GM19324 (cell line): Measurements from ENCODE around the gene B4GALNT2.
A peak's percentile ranks its signal among the peaks of the same experiment; 100 is the strongest.
"Not testable (repeated sequence)": the region's sequence is repeated elsewhere in the genome, so short reads cannot be mapped to it uniquely, and the experiment has no call there.

Experiments
- ATAC-seq: cut with Tn5 transposase; IDR thresholded peaks from one replicate; pipeline ENCODE4 v1.9.1; 2021; ENCODE audit warnings: mild to moderate bottlenecking, moderate library complexity; ENCODE audit not compliant: unreplicated experiment, low FRiP score

The B4GALNT2 gene

GRCh38 chr17:49170711-49171110 is 38.1 kb downstream of the B4GALNT2 start:
- not testable (repeated sequence) for ATAC-seq

DNA sequence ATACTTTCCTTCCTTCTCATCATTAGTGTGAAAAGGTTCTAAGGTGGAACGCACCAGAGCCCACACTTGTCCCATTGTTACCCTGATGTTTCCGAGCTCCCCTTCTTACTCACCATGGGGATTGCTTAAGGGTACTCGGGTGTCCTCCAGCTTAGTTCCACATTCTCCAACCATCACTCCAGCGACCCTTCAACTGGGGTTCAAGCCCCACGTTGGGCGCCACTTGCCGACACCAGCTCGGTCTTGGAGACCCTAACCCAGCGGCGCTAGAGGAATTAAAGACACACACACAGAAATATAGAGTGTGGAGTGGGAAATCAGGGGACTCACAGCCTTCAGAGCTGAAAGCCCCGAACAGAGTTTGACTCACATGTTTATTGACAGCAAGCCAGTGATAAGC is 43.4 kb downstream of the B4GALNT2 start:
- ATAC-seq = not testable (repeated sequence)

GRCh38 chr17:49180303-49180702 is 47.7 kb downstream of the B4GALNT2 start:
- no peak for ATAC-seq

DNA sequence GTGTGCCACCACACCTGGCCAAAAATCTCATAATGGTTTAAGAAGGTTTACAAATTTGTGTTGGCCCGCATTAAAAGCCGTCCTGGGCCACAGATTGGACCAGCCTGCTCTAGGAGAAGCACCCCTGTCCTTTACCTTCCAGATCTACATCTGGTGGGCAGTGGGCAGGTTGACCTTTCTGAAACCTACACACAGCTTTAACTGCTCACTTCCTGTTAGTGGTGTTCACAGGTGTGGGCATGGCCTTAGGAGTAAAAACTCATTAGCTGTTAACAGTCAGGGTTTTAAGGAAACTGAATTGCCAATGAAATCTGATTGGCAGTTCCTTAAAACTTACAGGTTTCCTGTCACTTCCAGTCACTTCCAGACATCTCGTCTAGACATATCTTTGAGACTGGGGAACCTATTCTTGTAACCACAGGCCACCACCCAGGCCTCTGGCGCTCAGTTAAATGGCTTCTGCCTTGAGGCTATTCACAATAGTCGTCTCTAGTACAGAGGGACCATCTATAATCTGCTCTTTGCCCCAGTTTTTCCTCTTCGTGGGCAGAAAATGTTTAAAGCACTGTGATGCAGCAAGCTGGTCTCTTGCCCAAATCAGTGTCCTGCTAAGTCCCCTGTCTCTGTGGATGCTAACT is 48.5 kb downstream of the B4GALNT2 start:
- no peak for ATAC-seq

GRCh38 chr17:49183341-49183740 is 50.8 kb downstream of the B4GALNT2 start:
- ATAC-seq = no peak

- ATAC-seq = no peak
Observed at GRCh38 chr17:49183801-49184200, 51.2 kb downstream of the B4GALNT2 start.

GRCh38 chr17:49184522-49184921 is 52.0 kb downstream of the B4GALNT2 start:
- ATAC-seq = not testable (repeated sequence)

GRCh38 chr17:49185381-49185780 is 52.8 kb downstream of the B4GALNT2 start:
- ATAC-seq = not testable (repeated sequence)

DNA sequence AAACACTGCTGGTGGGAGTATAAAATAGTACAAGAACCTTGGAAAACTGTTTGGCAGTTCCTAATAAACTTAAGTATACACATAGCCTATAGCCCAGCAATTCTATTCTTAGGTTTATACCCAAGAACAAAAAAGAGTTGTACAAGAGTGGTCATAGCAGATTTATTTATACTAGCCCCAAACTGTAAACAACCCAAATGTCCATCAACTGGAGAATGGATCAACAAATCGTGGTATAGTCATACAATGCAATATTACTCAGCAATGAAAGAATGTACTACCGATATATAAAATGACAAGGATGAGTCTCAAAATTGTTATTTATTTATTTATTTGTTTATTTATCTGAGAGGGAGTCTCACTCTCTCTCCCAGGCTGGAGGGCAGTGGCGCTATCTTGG is 54.7 kb downstream of the B4GALNT2 start:
- ATAC-seq = no peak

DNA sequence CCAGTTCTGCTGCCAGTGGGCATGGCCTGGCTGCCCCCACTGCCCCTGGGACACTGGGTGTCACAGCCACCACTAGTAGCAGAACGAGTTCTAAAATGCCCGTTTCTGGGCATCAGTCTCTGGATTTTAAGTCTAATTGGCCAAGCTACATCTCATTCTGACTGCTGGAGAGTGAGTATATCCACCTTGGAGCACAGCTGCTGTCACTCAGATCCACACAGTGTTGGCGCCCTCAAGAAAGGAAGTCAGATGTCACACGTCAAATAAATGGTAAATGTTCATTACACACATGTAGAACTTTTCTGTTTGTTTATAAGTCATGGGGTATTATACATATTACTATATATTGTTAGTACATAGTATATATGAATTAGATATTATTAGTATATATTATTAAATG is 58.4 kb downstream of the B4GALNT2 start:
- no peak for ATAC-seq

DNA sequence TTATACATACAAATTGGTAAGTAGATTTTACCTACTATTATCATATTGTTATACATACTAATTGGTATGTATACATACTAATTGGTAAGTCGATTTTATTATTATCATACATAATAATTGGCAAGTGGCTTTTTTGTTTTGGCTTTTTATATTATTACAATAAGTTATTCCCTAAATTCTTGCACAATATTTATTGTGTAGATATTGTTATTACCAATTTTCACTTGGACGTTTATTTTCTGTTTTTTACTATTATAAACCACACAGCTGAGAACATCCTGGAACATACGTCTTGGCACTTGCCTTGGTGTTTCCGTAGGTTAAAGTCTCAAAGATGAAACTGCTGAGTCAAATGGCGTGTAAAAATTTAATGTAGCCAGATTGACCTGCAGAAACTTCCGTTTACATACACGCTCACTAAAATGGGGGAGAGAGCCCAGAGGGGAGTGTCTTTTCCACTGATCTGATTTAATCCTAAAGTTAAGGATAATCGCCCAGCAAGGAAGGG is 58.9 kb downstream of the B4GALNT2 start:
- ATAC-seq = no peak

DNA sequence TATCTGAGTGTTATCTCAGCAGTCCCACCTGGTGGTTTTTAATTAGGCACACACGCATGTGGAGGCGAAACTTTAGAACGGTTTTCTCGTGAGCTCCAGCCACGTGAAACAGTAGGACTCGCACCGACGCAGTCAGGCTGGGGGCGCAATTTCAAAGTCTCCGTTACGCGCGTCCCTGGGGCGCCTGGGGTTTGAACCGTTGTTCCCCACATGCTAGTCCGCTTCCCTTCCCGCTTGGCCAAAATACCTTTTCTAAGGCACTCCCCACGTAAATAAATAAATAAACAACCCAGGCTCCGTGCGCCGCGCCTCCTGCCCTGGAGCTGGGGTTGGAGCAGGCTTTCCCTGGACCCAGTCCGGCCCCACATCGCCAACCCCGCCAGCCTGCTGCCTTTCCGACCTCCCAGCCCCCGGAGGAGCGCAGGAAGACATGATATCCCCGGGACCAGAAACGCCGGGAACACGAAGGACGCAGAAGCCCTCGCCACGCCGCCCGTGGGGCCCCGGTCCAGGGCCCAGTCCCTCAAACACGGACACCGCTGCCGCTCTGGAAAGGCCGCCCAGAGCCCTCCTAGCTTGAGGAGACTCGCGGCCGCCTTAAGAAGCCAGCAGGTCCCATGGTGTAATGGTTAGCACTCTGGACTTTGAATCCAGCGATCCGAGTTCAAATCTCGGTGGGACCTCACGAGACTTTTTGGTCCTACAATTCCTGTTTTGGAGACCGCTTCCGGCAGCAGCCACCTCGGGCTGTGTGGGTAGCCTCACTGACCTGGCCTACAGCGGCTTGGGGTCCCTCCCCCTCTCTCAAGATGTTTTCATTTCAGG is 59.6 kb downstream of the B4GALNT2 start:
- peak; percentile 56 for ATAC-seq

- no peak for ATAC-seq
Observed at GRCh38 chr17:49193513-49194296, 61.1 kb downstream of the B4GALNT2 start.

GRCh38 chr17:49194297-49194607 is 61.7 kb downstream of the B4GALNT2 start:
- ATAC-seq = no peak

GRCh38 chr17:49195751-49196150 is 63.2 kb downstream of the B4GALNT2 start:
- ATAC-seq = no peak

- ATAC-seq = no peak
Observed at GRCh38 chr17:49196520-49196919, 64.0 kb downstream of the B4GALNT2 start.

DNA sequence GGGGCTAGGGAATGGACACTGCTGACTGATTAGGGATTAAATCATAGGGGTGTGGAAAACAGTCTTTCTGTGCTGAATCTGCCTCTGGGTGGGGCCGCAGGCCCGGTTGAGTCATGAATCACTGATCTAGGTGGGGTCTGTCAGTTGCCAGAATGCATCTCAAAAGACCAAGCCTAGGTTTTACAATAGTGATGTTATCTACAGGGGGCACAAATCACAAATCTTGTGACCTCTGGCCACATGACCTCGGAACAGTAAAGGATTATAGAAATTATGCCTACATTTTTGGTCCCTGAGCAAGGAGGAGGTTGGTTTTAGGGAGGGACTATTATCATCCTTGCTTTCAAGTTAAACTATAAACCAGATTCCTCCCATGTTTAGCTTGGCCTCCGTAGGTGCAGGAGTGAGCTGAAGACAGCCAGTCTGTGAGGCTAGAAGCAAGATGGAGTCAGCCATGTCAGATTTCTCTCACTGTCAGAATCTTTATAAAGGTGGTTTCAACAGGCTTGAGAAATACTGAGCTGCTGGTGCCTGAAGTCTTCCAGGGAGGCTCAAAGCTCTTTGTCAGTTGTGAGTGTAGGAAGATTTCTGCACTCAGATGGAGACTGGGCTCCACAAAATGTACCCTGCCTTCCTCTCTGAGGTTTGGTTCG is 64.9 kb downstream of the B4GALNT2 start:
- ATAC-seq = no peak

DNA sequence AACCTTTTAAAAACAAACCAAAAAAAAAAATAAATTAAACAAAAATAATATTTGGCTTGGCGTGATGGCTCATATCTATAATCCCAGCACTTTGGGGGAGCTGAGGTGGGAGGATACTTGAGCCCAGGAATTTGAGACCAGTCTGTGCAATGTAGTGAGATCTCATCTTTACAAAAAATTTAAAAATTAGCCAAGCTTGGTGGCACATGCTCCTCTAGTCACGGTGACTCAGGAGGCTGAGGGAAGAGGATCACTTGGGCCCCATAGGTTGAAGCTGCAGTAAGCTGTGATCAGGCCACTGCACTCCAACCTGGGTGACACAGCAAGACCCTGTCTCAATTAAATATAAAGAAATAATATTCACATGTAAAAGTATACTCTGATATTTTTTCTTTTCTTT is 65.6 kb downstream of the B4GALNT2 start:
- ATAC-seq = no peak

- no peak for ATAC-seq
Observed at GRCh38 chr17:49200423-49201083, 68.0 kb downstream of the B4GALNT2 start.

DNA sequence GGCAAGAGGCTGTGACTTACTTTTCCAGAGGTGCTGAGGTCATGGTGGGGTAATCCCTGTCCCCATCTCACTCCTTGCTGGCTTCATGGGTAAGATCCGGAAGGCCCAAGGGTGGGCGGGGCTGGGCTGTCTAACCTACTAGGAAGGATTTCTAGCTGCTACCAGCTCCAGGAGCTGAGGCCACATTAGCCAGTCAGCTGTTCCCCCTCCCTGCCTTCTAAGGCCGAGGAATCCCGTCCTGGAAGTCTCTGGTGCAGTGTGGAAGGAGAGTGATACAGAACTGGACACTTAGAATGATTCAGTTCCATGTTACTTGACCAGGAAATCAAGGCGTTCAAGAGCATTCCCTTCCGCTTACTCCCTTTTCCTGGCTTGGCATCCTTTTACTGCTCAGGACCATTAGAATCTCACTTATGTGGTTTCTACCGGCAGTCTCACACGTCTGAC is 68.9 kb downstream of the B4GALNT2 start:
- no peak for ATAC-seq
